Osteocyte (in vitro differentiated cells): Measurements from ENCODE around the gene SQSTM1. TPM values are rescaled to one million over a fixed set of nuclear protein-coding genes. Genes with fewer than 3 reads are reported as not detected.

Experiments
- DNase-seq: peaks from one replicate; pipeline ENCODE4 v3.0.0; 2021; ENCODE audit warnings: mixed read lengths; ENCODE audit not compliant: unreplicated experiment; ENCODE audit errors: extremely low spot score
- H3K27ac Mint-ChIP-seq: one replicate; pipeline ENCODE4 v1.8.0; 2021; ENCODE audit warnings: mild to moderate bottlenecking, mixed read lengths; ENCODE audit not compliant: unreplicated experiment
- H3K27me3 Mint-ChIP-seq: one replicate; pipeline ENCODE4 v1.8.0; 2021; ENCODE audit warnings: mixed read lengths; ENCODE audit not compliant: unreplicated experiment
- H3K36me3 Mint-ChIP-seq: one replicate; pipeline ENCODE4 v1.8.0; 2021; ENCODE audit warnings: mixed read lengths; ENCODE audit not compliant: unreplicated experiment
- H3K4me1 Mint-ChIP-seq: one replicate; pipeline ENCODE4 v1.8.0; 2021; ENCODE audit warnings: mixed read lengths; ENCODE audit not compliant: unreplicated experiment
- H3K4me3 Mint-ChIP-seq: one replicate; pipeline ENCODE4 v1.8.0; 2021; ENCODE audit warnings: mild to moderate bottlenecking, moderate library complexity, mixed read lengths; ENCODE audit not compliant: unreplicated experiment
- H3K9me3 Mint-ChIP-seq: one replicate; pipeline ENCODE4 v1.8.0; 2021; ENCODE audit warnings: mixed read lengths; ENCODE audit not compliant: unreplicated experiment
- total RNA-seq: library from RNA; stranded (reverse); gene quantifications from 2 replicates; pipeline ENCODE4 v1.2.1, GENCODE V29; 2021
- TF ChIP-seq, protein P1 (sequence below): fragments of 200-600 bp; sonication (generic); IDR thresholded peaks from 2 replicates; pipeline ENCODE4 v1.5.0; 2021; ENCODE audit warnings: antibody characterized with exemption, mild to moderate bottlenecking, moderate library complexity

The SQSTM1 gene
- total RNA-seq, 1 donor from 2014 or later = 447 TPM

DNA sequence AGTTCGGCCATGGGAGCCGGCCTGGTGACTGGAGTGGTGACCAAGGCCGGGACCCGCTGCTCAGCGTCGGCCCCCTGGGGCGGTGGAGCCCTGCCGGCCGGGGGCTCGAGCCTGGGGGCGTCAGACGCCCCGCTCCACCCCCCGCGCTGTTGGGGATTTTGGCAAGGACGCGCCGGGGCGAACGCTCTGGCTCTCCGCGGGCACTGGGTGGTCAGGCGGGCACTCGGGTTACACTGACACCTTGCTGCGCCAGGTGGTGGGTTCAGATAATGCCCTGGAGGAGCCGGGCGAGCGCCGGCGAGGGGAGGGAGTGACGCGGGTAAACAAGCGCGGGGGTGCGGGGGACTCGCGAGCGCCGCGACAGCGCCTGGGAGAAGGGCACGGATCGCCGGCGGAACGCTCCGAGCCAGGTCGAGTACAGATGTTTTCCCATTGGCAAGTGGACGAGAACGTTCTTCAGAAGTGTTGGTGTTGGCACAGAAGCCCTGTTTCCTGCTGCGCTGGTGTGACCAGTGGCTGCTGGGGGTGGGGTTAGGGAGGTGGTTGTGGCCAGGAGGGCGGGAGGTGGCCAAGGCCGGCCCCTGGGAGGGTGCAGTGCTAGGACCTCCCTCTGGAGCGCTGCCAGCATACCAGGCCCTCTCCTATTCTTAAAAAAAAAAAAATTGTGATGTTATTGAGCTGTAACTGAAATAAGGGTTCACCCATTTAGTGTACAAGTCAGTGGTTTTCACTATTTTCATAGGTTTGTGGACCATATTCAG, 773 bp downstream of the SQSTM1 start:
- H3K27me3 Mint-ChIP-seq = no peaks in the 10 kb centered on the region
- H3K36me3 Mint-ChIP-seq = peaks cover 30% of the 10 kb centered on the region
- TF ChIP-seq, protein P1, sequence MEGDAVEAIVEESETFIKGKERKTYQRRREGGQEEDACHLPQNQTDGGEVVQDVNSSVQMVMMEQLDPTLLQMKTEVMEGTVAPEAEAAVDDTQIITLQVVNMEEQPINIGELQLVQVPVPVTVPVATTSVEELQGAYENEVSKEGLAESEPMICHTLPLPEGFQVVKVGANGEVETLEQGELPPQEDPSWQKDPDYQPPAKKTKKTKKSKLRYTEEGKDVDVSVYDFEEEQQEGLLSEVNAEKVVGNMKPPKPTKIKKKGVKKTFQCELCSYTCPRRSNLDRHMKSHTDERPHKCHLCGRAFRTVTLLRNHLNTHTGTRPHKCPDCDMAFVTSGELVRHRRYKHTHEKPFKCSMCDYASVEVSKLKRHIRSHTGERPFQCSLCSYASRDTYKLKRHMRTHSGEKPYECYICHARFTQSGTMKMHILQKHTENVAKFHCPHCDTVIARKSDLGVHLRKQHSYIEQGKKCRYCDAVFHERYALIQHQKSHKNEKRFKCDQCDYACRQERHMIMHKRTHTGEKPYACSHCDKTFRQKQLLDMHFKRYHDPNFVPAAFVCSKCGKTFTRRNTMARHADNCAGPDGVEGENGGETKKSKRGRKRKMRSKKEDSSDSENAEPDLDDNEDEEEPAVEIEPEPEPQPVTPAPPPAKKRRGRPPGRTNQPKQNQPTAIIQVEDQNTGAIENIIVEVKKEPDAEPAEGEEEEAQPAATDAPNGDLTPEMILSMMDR = no peak
- peak overlapping the region; percentile 93 for H3K4me3 Mint-ChIP-seq
- H3K4me1 Mint-ChIP-seq = peaks cover 57% of the 10 kb centered on the region
- peak; percentile 95 for DNase-seq
- no peaks in the 10 kb centered on the region for H3K9me3 Mint-ChIP-seq
- H3K27ac Mint-ChIP-seq = peak overlapping the region; percentile 97

DNA sequence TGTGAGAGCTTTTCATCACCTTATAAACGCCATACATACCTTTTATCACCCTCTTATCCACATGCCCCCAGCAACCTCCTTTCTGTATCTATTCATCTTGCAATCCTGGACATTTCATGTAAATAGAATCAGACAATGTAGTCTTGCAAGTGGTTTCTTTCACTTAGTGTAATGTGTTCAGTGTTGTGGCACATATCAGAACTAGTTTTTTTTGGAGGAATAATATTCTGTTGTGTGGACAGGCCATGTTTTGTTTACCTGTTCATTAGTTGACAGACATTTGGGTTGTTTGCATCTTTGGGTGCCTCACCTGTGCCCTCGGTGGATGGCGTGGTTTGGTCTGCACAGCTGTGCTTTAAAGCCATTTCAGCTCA, 1.3 kb downstream of the SQSTM1 start:
- Mint-ChIP-seq H3K27ac (peak overlapping the region; percentile 97), H3K4me1 (peaks cover 60% of the 10 kb centered on the region), H3K27me3 (no peaks in the 10 kb centered on the region), H3K4me3 (peak overlapping the region; percentile 93), H3K9me3 (no peaks in the 10 kb centered on the region), H3K36me3 (peaks cover 35% of the 10 kb centered on the region)
- no peak for DNase-seq
- TF ChIP-seq, protein P1 = no peak

DNA sequence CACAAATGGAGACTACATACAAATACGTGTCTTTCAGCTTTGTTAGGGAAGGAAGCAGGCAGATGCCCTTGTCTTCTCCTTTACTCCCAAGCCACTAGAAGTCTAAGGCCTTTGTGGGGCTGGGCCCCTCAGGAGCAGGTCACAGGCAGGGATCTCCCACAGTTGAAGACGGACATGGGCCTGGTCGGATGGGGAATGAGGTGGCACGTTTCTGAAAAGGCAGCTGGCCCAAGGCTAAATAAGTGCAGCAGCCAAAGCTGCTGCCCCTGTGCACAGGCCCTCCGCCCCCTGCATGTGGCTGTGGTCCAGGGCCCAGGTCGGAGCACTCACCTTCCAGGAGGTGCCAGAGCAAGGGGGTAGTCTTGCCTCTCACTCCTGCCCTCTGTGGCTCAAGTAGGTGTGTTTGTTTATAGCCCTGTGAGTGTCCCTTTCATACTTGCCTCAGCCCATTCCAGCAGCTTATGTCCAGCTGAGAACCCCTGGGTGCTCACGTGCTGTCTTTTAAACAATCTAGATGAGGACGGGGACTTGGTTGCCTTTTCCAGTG, 1.8 kb downstream of the SQSTM1 start:
- peaks cover 57% of the 10 kb centered on the region for H3K4me1 Mint-ChIP-seq
- TF ChIP-seq, protein P1 = no peak
- H3K9me3 Mint-ChIP-seq = no peaks in the 10 kb centered on the region
- no peaks in the 10 kb centered on the region for H3K27me3 Mint-ChIP-seq
- peaks cover 38% of the 10 kb centered on the region for H3K36me3 Mint-ChIP-seq
- no peak for DNase-seq
- peak overlapping the region; percentile 18 for H3K27ac Mint-ChIP-seq
- H3K4me3 Mint-ChIP-seq = peak overlapping the region; percentile 93

DNA sequence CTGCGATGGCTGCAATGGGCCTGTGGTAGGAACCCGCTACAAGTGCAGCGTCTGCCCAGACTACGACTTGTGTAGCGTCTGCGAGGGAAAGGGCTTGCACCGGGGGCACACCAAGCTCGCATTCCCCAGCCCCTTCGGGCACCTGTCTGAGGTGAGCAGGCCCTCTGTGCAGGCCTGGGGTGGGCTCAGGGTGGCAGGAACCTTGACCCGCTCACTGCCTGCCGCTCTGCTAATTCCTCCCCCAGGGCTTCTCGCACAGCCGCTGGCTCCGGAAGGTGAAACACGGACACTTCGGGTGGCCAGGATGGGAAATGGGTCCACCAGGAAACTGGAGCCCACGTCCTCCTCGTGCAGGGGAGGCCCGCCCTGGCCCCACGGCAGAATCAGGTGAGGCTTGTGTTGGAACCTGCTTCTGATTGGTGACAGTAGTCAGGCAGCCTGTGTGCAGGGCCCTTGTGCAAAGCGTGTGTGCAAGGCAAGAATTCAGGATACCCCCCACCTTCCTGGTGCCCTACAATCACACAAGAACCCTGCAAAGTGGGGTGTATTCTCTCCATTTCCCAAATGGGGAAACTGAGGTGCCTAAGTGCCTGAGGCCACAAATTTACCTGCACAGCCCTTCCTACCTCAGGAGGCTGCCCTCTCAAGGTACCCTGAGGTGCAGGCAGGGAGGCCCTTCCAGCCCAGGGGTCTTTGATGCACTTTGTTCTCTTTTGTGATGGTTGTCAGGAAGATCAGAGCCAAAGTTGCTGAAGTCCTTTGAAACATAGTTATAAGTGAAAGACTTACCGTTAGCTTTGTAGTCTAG, 3.4 kb downstream of the SQSTM1 start:
- Mint-ChIP-seq H3K4me1 (peaks cover 46% of the 10 kb centered on the region), H3K9me3 (no peaks in the 10 kb centered on the region), H3K27ac (no peak overlapping the region), H3K27me3 (no peaks in the 10 kb centered on the region), H3K36me3 (peaks cover 54% of the 10 kb centered on the region), H3K4me3 (peak overlapping the region; percentile 14)
- no peak for DNase-seq
- TF ChIP-seq, protein P1 = no peak

DNA sequence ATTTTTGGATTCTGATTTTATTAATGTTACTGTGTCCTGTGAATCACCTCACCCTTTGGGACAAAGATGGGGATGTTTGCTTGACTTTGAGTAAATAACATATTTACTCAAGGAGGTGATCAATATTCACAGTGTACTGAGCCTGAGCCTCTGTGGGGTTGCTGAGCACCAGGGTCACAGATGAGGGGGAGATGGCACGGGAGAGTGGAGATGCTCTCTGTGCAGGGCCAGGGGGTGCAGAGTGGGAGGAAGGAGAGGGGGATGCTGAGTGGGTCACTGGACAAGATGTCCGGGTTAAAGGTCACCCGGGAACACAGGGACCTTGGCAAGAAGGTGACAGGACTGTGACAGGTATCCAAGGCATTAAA, 4.0 kb downstream of the SQSTM1 start:
- H3K36me3 Mint-ChIP-seq = peaks cover 60% of the 10 kb centered on the region
- H3K9me3 Mint-ChIP-seq = no peaks in the 10 kb centered on the region
- H3K4me3 Mint-ChIP-seq = peak overlapping the region; percentile 16
- H3K4me1 Mint-ChIP-seq = peaks cover 43% of the 10 kb centered on the region
- no peak for DNase-seq
- no peaks in the 10 kb centered on the region for H3K27me3 Mint-ChIP-seq
- TF ChIP-seq, protein P1 = no peak
- H3K27ac Mint-ChIP-seq = no peak overlapping the region
